ENCODE measurements around the gene ATAD3C.
"Not testable (repeated sequence)": the region's sequence is repeated elsewhere in the genome, so short reads cannot be mapped to it uniquely, and the experiment has no call there.

The ATAD3C gene

GRCh38 chr1:1449099-1449739, at the start of gene ATAD3C:
Gene ATAD3C (plus strand): TSS chr1:1449689. CDS start chr1:1450684, 995 bp downstream.
- DNase-seq (ENCODE audit: low read depth in 2 of 2, low spot score in 1 of 2), result no peak

- no peak for DNase-seq (ENCODE audit: low read depth in 2 of 2, low spot score in 1 of 2)
These were observed 49.5 kb upstream of the ATAD3C start for GRCh38 chr1:1399872-1400575.

- DNase-seq (ENCODE audit: low read depth in 2 of 2, low spot score in 1 of 2), result no peak
These were observed 48.7 kb upstream of the ATAD3C start for GRCh38 chr1:1400576-1401456.

- DNase-seq (ENCODE audit: low read depth in 2 of 2, low spot score in 1 of 2), result no peak
These were observed 48.0 kb upstream of the ATAD3C start for GRCh38 chr1:1401457-1402010.

- DNase-seq (ENCODE audit: low read depth in 2 of 2, low spot score in 1 of 2), result no peak
These were observed 47.2 kb upstream of the ATAD3C start for GRCh38 chr1:1402072-1402900.

GRCh38 chr1:1402901-1403392, 46.5 kb upstream of the ATAD3C start:
- not testable (repeated sequence) for DNase-seq (ENCODE audit: low read depth in 2 of 2, low spot score in 1 of 2)

- DNase-seq (ENCODE audit: low read depth in 2 of 2, low spot score in 1 of 2), result no peak
These were observed 45.8 kb upstream of the ATAD3C start for GRCh38 chr1:1403653-1404052.

- no peak for DNase-seq (ENCODE audit: low read depth in 2 of 2, low spot score in 1 of 2)
These were observed 43.2 kb upstream of the ATAD3C start for GRCh38 chr1:1406101-1406820.

GRCh38 chr1:1406821-1407635, 42.5 kb upstream of the ATAD3C start, which contains the start of gene MRPL20:
Gene MRPL20 (minus strand): TSS chr1:1407293. CDS start chr1:1407217, 76 bp downstream.
- DNase-seq (ENCODE audit: low read depth in 2 of 2, low spot score in 1 of 2), result peak; percentile 92 to 93

GRCh38 chr1:1407636-1408318, 41.7 kb upstream of the ATAD3C start:
- DNase-seq (ENCODE audit: low read depth in 2 of 2, low spot score in 1 of 2), result no peak

- not testable (repeated sequence) for DNase-seq (ENCODE audit: low read depth in 2 of 2, low spot score in 1 of 2)
These were observed 39.3 kb upstream of the ATAD3C start for GRCh38 chr1:1410238-1410637.

- DNase-seq (ENCODE audit: low read depth in 2 of 2, low spot score in 1 of 2), result no peak
These were observed 37.9 kb upstream of the ATAD3C start for GRCh38 chr1:1411626-1412025.

- DNase-seq (ENCODE audit: low read depth in 2 of 2, low spot score in 1 of 2), result not testable (repeated sequence)
These were observed 37.1 kb upstream of the ATAD3C start for GRCh38 chr1:1412311-1412902.

- DNase-seq (ENCODE audit: low read depth in 2 of 2, low spot score in 1 of 2), result no peak
These were observed 33.7 kb upstream of the ATAD3C start for GRCh38 chr1:1415751-1416150.

- not testable (repeated sequence) for DNase-seq (ENCODE audit: low read depth in 2 of 2, low spot score in 1 of 2)
These were observed 32.1 kb upstream of the ATAD3C start for GRCh38 chr1:1417396-1417795.

- DNase-seq (ENCODE audit: low read depth in 2 of 2, low spot score in 1 of 2), result not testable (repeated sequence)
These were observed 31.5 kb upstream of the ATAD3C start for GRCh38 chr1:1417825-1418463.
